SW480 (cell line): ENCODE data around the gene PCP4.
A peak's percentile ranks its signal among the peaks of the same experiment; 100 is the strongest.
"Not testable (repeated sequence)": the region's sequence is repeated elsewhere in the genome, so short reads cannot be mapped to it uniquely, and the experiment has no call there.

ENCODE experiments used
- DNase-seq: peaks from one replicate; pipeline ENCODE4 v3.0.0-alpha.2; 2016; ENCODE audit warnings: low spot score

PCP4 gene

GRCh38 chr21:39866093-39866492 lies 1.1 kb upstream of the PCP4 start:
- no peak for DNase-seq

- DNase-seq = no peak
Observed at GRCh38 chr21:39869141-39869818, 2.0 kb downstream of the PCP4 start.

GRCh38 chr21:39873687-39874086 lies 6.4 kb downstream of the PCP4 start:
- DNase-seq = no peak

GRCh38 chr21:39874206-39874605 lies 7.0 kb downstream of the PCP4 start:
- DNase-seq = no peak

- no peak for DNase-seq
Observed at GRCh38 chr21:39874759-39875158, 7.5 kb downstream of the PCP4 start.

GRCh38 chr21:39881661-39882060 lies 14.4 kb downstream of the PCP4 start:
- DNase-seq = no peak

- no peak for DNase-seq
Observed at GRCh38 chr21:39882151-39882838, 15.1 kb downstream of the PCP4 start.

GRCh38 chr21:39882839-39883195 lies 15.6 kb downstream of the PCP4 start:
- DNase-seq = no peak

GRCh38 chr21:39885119-39885848 lies 18.0 kb downstream of the PCP4 start:
- DNase-seq = peak; percentile 14

- no peak for DNase-seq
Observed at GRCh38 chr21:39888848-39889247, 21.6 kb downstream of the PCP4 start.

- DNase-seq = no peak
Observed at GRCh38 chr21:39891111-39891510, 23.9 kb downstream of the PCP4 start.

- DNase-seq = not testable (repeated sequence)
Observed at GRCh38 chr21:39891863-39892262, 24.6 kb downstream of the PCP4 start.

GRCh38 chr21:39900491-39900890 lies 33.3 kb downstream of the PCP4 start:
- no peak for DNase-seq

GRCh38 chr21:39900911-39901310 lies 33.7 kb downstream of the PCP4 start:
- DNase-seq = no peak

GRCh38 chr21:39902986-39903385 lies 35.7 kb downstream of the PCP4 start:
- DNase-seq = no peak

GRCh38 chr21:39904457-39904856 lies 37.2 kb downstream of the PCP4 start:
- peak; percentile 70 for DNase-seq

- no peak for DNase-seq
Observed at GRCh38 chr21:39908265-39908923, 41.2 kb downstream of the PCP4 start.

- DNase-seq = peak; percentile 40
Observed at GRCh38 chr21:39911286-39912199, 44.3 kb downstream of the PCP4 start.

GRCh38 chr21:39913706-39914305 lies 46.6 kb downstream of the PCP4 start:
- no peak for DNase-seq

- no peak for DNase-seq
Observed at GRCh38 chr21:39915881-39916280, 48.6 kb downstream of the PCP4 start.

- no peak for DNase-seq
Observed at GRCh38 chr21:39918558-39918957, 51.3 kb downstream of the PCP4 start.
